NOMO-1 treated with dmso at 0.1 percent for 144 hours (cell line): Measurements from ENCODE around the gene TMEM232.

Experiments used
- DNase-seq: peaks from one replicate; lab custom pipeline; 2025; ENCODE audit not compliant: unreplicated experiment; lab: John Stamatoyannopoulos, UW

TMEM232 gene

DNA sequence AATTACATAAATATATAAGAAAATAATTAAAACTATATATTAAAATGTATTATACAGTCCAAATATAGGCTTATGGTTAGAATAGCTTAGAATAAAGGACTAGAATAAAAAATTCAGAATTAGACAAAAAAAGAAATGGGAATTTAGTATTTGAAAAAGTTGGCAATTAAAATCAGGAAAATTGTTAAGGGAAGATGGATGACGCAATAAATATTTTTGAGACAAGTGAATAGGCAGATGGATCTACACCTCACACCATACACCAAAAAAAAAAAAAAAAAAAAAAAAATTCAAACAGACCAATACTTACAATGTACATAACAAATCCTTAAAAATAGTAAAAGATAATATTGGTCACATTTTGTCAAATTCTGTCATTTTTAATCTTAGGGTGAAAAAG, 200.7 kb downstream of the TMEM232 start:
- DNase-seq, result no peak

DNA sequence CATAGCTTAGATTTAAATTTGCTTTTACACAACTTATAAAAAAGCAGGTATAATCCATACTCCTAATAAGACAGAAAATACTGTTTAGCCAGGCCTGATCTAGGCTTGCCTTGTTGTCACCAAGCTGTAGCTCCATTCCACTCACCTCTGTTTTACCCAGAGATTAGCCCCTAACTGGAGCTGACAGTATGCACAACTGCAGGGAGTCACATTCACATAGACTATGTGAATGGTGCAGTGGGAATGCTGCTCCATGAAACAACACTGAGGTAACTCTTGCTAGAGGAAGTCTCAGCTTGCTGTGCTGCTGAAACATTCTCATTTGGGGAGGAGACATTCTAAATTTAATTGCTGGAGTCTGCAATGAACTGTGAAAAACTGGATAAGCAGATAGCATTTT, 209.1 kb downstream of the TMEM232 start:
- DNase-seq, result no peak

DNA sequence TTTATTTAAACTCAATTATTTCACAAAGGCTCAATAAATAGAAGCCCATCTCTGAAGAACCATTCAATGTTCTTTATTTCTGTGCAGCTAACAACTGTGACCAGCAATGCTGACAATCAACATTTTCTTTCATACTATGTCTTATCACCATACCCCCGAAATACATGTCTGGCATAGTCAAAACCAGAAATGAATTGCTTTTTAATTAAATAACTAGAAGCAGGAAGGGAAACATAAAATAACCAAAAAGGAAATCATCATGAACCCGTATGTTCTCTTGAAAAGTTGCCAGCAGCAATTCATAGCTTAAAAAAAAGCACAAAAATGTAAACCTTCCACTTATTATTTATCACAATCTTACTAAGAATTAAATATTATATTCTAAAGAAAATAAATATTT, 212.4 kb downstream of the TMEM232 start:
- DNase-seq, result no peak

DNA sequence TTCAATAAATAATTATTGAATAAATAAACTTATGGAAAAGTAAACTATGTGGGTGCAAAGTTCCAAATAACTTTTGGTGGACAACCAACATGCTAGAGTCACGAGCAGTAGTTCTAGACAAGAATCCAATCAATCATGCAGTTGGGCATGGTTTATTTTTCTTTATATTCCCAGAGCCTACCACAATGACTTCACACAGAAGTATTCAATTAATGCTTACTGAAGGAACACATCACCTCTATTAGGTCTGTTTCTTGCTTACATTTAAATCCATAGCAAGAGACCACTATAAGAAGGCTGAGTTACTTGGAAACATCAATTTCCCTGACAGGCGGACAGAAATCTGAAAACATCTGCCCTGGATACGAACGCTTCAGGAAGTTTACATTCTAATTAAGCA, 214.2 kb downstream of the TMEM232 start:
- no peak for DNase-seq

DNA sequence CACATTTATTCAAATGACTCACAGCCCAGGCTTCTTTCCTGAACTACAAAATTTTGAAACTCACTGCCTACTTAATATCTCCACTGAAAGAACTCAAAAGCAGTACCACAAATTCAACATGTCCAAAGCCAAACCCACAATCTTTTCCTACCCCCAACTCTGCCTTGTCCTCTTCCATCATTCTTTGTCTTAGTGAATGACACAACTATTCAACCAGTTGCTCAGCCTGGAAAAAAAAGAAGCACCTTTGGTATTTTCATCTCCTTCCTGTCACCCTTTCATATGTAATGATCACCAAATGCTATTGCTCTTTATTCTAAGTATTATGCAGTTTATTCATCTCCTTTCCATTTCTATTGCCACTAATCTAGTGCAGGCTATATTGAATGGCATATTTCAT, 216.3 kb downstream of the TMEM232 start:
- DNase-seq, result no peak

DNA sequence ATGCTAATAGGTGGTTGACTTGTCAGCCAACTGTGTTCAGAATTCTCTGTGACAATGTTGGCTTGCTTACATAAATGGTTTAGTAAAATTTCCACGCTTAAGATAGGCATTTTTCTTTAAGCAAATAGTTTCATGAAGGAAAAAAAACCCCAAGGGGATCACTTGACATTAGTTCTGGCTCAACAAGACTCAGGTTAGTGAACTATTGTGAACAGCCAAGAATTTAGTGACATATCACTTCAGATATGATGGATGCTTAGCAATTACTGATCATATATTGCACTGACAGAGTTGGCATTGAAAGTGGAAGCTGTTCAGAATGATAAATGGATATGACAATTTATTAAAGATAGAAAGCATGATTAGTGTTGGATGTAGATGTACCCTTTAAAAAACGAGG, 218.5 kb downstream of the TMEM232 start:
- no peak for DNase-seq

DNA sequence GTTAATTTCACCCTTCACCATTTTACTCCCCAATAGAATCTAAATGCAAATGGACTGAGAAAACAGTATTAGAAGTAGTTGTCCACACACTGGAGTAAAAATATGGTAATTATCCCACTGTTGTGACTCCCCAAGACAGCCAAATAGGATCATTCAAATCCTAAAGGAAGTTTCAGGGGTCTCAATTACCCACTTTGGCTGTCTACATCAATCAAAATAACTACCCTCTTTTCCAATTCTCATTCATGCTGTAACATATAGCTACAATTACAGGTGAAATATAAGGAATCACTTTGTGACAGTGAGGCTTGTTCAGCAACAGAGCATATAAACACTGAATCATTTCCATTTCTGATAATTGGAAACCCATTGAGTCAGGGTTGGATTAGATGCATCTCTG, 220.1 kb downstream of the TMEM232 start:
- no peak for DNase-seq

DNA sequence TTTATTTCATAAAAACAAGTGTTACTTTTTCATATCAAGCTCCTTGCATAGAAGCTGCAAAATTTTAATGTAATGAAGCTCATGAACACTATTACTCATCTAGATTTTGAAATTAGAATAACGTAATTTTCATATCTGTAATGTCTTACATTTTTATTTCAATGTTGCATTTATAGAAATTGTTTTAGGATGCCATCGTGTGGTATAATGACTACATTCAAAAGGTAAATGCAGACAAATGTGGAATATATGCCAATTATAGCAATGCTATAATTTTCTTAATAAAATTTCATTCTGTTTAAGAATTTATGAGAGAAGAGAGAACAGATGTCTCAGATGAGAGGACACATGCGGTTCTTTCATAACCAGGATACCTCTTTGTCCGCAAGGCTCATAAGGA, 230.2 kb downstream of the TMEM232 start:
- no peak for DNase-seq

DNA sequence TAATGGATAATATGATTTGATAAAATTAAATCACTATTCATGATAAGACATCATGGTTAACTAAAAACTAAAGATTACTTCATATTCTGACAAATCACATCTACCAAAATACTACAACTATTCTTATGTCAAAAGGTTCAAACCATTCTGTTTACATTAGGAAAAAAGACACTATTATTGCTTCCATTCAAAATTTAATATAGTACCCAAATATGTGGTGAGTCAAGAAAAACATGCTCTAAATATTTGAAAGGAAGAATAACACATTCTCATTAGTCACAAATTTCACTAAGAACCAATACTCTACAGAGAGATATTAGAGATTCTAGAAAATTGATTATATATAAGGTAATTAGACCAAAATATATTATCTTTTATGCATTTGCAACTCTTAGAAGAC, 234.0 kb downstream of the TMEM232 start:
- no peak for DNase-seq

DNA sequence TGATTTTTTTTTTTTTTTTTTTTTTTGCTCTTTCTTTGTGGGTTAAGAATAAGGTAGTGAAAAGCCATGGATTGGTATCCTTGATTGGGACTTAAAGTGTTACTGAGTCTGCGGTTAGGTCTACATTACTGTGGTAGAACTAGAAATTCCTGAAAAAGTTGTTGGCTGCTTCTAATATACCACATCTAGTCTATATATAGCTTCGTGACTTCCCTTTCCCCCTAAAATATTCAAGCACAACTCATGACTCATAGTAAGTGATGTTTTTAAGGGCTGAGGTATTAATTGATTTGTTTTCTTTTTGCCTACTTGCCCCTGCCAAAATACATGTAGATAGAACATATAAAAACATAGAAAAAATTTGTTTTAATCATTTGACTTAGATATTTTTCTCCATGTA, 247.6 kb downstream of the TMEM232 start:
- no peak for DNase-seq

DNA sequence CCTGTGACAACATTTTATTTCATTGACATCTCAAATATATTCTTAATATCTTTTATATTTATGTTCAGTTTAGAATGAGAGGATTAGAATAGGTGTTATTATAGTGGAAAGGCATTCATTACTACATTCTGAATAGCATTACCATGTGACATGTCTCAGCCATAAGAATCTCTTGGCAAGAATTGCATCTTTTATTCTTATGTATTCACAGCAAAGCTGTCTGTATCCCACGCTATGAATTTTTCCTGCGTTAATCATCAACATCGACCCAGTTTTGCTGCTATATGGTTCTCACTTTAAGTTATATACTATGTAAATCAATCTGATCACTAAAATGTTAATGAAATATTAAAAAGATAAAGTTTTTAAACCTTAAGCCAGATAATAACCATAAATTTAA, 248.6 kb downstream of the TMEM232 start:
- DNase-seq, result no peak

DNA sequence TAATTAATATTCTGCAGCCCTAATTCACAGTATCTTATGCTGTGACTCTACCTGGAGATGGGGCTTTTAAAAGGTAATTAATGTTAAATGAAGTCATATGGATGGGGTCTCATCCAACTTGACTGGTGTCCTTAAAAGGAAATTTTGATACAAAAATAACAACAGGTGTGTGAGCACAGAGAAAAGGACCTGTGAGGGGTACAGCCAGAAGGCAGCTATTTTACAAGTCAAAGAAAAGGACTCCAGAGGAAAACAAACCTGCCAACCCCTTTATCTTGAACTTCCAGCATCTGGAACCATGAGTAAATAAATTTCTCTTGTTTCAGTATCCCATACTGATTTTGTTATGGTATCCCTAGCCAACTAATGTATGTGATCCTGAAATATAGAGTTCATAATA, 250.3 kb downstream of the TMEM232 start:
- DNase-seq, result no peak

DNA sequence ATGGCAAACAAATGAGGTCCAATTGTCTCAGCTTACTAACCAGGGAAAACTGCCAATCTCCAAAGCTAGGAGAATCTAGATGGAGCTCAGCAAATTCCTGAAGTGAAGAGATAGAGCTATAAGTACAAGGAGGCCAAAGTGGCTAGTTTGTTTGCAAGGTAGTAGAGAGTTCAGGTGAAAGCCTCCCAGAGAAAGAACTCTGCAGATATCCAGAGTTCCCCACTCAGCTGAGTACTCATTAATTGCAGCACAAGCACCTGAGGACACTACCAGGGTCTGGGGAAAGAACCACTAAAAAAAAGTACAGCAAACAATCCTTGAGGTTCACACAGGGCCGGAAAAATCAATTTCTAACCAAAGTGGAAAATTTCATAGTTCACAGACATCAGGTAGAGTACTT, 250.9 kb downstream of the TMEM232 start:
- DNase-seq, result no peak

DNA sequence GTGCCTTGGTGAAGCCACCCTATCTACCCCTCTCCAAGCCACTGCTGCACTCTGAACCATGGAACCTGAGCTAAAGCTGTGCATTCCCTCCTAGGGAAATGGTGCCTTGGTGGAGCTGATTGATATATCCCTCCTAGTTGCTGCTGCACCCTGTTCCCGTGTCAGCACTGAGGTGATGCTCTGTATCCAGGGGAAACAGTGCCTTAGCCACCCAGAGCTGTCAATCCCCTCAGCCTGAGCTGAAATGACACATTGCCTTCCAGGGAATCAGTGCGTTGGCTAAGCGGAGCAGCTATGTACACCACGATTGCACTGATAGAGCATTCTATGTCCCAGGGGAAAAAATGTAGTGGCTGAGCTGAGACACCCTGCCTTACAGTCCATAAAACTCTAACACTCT, 257.0 kb downstream of the TMEM232 start:
- DNase-seq, result no peak

DNA sequence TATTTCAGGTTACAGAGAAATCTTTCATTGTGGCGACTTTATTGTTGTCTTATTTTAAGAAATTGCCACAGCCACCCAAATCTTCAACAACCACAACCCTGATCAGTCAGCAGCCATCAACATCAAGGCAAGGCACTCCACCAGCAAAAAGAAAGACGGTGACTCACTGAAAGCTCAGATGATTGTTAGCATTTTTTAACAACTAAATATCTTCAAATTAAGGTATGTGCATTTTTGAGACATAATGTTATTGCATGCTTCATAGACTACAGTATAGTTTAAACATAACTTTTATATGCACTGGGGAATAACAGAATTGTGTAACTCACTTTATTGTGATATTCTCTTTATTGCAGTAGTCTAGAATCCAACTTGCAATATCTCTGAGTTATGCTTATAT, 263.4 kb downstream of the TMEM232 start:
- no peak for DNase-seq

DNA sequence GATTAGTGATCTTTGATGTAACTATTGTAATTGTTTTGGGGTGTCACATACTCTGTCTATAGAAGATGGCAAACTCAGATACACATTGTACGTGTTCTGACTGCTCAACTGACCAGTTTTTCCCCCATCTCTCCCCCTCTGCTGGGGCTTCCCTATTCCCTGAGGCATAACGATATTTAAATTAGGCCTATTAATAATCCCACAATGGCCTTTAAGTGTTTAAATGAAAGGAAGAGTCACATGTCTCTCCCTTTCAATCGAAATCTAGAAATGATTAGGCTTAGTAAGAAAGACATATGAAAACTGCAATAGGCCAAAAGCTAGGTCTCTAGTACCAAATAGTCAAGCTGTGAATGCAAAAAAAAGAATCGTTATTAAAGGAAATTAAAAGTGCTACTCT, 265.6 kb downstream of the TMEM232 start:
- DNase-seq, result no peak

DNA sequence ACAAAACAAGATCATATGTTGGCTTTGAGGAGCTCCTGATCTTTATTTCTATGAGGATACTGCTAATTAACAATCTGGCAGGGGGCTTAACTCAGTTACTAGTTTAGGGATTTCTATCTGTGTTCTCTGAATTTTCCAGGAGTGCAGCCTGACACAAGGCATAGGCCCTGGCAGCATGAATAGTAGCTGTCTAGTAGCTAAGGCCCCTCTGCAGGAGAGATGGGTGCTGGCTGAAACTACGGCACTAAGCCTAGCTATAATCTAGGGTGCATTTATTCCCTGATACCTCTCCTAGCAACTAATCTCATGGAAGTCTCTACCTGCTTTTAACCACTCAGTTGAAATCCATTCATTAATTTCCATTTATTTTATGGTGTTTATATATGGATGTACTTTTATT, 268.2 kb downstream of the TMEM232 start:
- no peak for DNase-seq

DNA sequence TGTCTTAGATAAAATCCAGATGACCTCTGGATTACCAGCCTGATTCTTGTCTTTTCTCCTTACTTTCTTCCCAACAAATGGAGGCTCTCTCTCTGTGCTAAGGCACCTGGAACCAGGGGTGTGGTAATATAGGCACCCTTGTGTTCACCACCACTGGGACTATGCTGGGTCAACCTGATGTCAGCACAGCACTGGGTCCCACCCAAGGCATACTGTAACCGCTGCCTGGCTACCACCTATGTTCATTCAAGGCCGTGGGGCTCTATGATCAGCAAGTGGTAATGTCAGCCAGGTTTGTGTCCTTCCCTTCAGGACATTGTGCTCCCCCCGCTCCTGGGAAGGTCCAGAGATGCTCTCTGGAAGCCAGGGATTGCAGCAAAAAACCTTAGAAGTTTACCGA, 283.6 kb downstream of the TMEM232 start:
- no peak for DNase-seq

DNA sequence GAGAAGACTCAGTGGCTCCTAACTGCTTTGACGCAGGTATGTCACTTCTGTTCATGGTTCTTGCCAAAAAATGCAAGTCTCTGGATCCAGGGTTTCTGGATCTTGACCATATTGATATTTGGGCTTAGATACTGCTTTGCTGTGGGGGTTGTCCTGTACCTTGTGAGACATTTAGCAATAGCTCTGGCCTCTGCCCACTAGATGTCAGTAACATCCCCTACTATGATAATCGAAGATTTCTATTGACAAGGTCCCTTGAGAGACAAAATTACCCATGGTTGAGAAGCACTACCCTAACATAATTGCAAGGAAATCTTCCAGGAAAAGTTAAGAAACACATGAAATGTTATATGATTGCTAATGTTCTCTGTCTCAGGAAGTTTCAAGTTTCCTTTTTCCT, 285.4 kb downstream of the TMEM232 start:
- no peak for DNase-seq

DNA sequence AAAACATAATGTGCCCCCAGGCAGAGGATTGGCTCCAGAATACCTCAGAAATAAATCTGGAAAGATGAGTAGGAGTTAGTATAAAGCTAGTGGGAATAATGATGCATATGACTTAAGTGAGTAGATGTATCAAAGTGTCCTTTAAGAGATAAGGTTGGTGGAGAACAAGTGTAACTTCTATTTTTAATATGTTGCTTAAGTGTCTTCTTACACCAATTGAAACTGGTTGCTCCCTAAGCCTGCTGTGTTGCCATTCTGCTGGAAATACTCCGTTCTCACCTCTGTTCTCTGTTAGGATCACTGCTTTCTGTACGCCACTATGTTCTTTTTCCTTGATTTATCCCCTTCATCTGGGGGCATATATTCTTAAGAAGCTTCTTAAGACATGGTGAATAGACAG, 286.4 kb downstream of the TMEM232 start:
- no peak for DNase-seq

DNA sequence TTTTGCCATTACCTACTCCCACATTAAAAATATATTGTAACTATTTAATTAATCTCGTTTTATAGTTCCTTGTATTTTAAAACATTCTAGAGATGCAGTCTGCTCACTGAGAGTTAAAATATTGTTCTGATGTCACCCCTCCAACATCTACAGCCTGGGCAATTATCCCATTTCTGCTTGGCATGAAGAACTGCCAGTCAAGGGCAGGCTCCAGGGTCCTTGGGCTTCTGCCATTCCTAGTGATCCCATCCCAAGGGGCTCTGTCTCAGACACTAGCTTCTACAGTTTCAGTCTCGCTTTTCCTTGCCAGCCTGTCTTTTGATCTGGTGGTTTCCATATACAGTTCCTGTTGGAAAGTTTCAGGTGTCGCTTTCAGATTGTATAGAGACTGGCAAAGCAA, 287.2 kb downstream of the TMEM232 start:
- DNase-seq, result no peak

DNA sequence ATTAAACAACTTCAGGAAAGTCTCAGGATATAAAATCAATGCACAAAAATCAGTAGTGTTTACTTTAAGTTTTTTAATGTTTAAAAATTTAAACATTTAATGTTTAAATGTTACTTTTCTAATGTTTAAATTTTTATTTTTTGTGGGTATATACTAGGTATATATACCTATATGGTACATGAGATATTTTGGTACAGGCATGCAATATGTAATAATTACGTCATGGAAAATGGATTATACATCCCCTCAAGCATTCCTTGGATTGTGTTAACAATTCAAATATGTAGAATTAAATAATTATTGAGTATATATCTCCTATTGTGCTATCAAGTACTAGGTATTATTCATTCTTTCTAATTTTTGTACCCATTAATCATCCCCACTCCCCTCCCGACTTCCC, 291.3 kb downstream of the TMEM232 start:
- DNase-seq, result no peak

DNA sequence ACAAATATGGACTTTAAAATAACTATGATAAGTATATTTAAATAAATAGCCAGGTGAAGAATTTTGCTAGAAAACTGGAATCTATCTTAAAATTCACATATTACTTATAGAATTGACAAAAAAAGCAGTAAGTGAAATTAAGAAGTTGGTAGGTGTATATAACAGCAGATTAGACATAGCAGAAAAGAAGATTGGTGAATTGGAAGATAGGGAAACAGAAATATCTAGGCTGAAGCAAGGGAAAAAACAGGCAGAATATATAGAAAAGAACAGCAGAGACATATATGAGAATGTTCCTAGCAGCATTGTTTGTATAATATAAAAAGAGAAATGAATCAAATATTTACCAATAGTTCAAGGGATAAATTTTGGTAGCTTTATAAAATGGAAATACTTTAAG, 294.9 kb downstream of the TMEM232 start:
- DNase-seq, result no peak

DNA sequence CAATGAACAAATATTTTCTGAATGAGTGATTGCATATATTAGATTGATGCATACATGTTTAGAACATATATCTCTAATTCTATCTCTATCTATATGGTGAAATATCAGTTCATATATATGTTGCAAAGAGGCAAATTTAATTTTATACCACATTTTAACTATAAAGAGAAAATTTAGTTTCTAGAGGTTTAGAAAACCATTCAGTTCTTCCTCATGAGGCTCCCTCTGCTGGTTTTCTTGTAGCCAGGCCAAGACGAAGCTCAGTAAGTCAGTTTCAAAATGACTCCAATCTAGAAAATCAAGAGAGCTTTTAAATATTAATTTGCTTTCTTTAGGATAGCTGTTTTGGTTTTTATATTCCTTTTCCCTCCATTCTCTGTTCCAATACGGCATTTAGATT, 312.1 kb downstream of the TMEM232 start:
- DNase-seq, result no peak
